Endothelial cell of umbilical vein (primary cell): ENCODE measurements around the gene TTC33.

Source experiments
- EZH2 ChIP-seq: IDR thresholded peaks from 2 replicates; pipeline ENCODE4 v1.6.1; 2012; ENCODE audit warnings: borderline replicate concordance, low read depth, mild to moderate bottlenecking, moderate library complexity, low read length, inconsistent platforms; ENCODE audit not compliant: severe bottlenecking
- JUN ChIP-seq: IDR thresholded peaks from 2 replicates; pipeline ENCODE4 v1.6.1; 2011; ENCODE audit warnings: borderline replicate concordance, low read depth; ENCODE audit not compliant: insufficient read length, insufficient read depth
- MAX ChIP-seq: IDR thresholded peaks from 2 replicates; pipeline ENCODE4 v1.6.1; 2011; ENCODE audit not compliant: insufficient read depth, insufficient read length
- MYC ChIP-seq: IDR thresholded peaks from one replicate; pipeline ENCODE4 v1.6.1; 2011; ENCODE audit warnings: mild to moderate bottlenecking, low read depth, low read length
- POLR2A ChIP-seq: IDR thresholded peaks from 2 replicates; pipeline ENCODE4 v1.6.1; 2012; ENCODE audit warnings: low read depth, mild to moderate bottlenecking, control low read depth, low read length
- POLR2AphosphoS5 ChIP-seq: IDR thresholded peaks from 2 replicates; pipeline ENCODE4 v1.6.1; 2012; ENCODE audit warnings: low read depth, mild to moderate bottlenecking, control low read depth, low read length, moderate library complexity; ENCODE audit not compliant: insufficient read depth
- TF ChIP-seq, protein P1 (sequence below), 2 donors: IDR thresholded peaks; 1 replicate in 1 of 2; 2 replicates in 1 of 2; pipeline ENCODE4 v1.5.1; 2011; ENCODE audit warnings: low read length in 2 of 2, mild to moderate bottlenecking in 2 of 2, moderate library complexity in 2 of 2, control low read depth in 1 of 2, inconsistent platforms in 1 of 2, low read depth in 1 of 2; ENCODE audit not compliant: insufficient read depth in 1 of 2; ENCODE audit errors: extremely low read depth in 1 of 2

DNA sequence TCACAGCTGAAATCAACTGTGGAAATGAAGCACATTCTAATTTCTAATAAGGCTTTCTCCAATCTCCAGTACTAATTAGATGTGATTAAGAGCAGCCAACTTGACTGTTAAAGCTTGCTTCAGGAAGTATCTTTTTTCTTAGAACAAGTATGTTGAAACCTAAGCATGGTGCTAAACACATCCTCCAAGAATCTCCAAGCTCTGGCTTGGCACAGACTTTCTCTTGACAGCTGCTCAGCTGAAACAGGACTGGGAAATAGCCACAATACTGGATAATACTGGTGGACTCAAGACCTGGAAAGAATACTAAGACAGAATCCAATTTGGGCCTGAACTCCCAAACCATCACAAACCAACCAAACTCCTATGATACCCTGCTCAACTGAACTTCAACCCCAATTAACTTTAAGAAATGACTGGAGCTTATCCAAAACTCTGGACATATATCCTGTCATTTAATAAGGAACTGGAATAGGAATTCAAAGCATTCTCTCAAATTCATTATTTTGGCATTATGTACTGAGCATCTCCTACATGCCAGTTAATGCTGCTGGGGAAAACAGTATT is 26.2 kb upstream of the TTC33 start:
- TF ChIP-seq, protein P1, sequence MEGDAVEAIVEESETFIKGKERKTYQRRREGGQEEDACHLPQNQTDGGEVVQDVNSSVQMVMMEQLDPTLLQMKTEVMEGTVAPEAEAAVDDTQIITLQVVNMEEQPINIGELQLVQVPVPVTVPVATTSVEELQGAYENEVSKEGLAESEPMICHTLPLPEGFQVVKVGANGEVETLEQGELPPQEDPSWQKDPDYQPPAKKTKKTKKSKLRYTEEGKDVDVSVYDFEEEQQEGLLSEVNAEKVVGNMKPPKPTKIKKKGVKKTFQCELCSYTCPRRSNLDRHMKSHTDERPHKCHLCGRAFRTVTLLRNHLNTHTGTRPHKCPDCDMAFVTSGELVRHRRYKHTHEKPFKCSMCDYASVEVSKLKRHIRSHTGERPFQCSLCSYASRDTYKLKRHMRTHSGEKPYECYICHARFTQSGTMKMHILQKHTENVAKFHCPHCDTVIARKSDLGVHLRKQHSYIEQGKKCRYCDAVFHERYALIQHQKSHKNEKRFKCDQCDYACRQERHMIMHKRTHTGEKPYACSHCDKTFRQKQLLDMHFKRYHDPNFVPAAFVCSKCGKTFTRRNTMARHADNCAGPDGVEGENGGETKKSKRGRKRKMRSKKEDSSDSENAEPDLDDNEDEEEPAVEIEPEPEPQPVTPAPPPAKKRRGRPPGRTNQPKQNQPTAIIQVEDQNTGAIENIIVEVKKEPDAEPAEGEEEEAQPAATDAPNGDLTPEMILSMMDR (IDR thresholded peaks at IDR 0.05; ENCODE audit: extremely low read depth in 1 of 2, insufficient read depth in 1 of 2, low read depth in 1 of 2, low read length in 2 of 2): no peak
- TF ChIP-seq MYC (no peak), EZH2 (no peak), POLR2A (no peak), MAX (no peak), POLR2AphosphoS5 (no peak), JUN (no peak)
